H1 (cell line): Measurements from ENCODE around the gene SOCS4.

Experiments
- CHD2 ChIP-seq: IDR thresholded peaks from 2 replicates; pipeline ENCODE4 v1.6.1; 2012; ENCODE audit warnings: low read length, improper control_type of control experiment
- EZH2 ChIP-seq: fragments of 200-600 bp; sonication (generic); IDR thresholded peaks from 2 replicates; pipeline ENCODE4 v1.7.1; 2012; ENCODE audit warnings: low read depth, mild to moderate bottlenecking, moderate library complexity, low read length, inconsistent platforms; ENCODE audit not compliant: severe bottlenecking
- JUN ChIP-seq: IDR thresholded peaks from 2 replicates; pipeline ENCODE4 v1.6.1; 2011; ENCODE audit warnings: low read depth, mild to moderate bottlenecking, improper control_type of control experiment, low read length
- POLR2AphosphoS5 ChIP-seq: IDR thresholded peaks from 2 replicates; pipeline ENCODE4 v1.6.1; 2011; ENCODE audit warnings: low read depth, low read length
- SIN3A ChIP-seq, 2 experiments: IDR thresholded peaks in 1 of 2; conservative IDR thresholded peaks in 1 of 2; 2 replicates each; pipeline ENCODE4 v1.6.1; 2011 to 2012; ENCODE audit warnings: low read length in 2 of 2, improper control_type of control experiment in 1 of 2, low read depth in 1 of 2, mild to moderate bottlenecking in 1 of 2
- SIX5 ChIP-seq: IDR thresholded peaks from 2 replicates; pipeline ENCODE4 v1.6.1; 2011; ENCODE audit warnings: mild to moderate bottlenecking, low read depth, low read length
- SP2 ChIP-seq: IDR thresholded peaks from 2 replicates; pipeline ENCODE4 v1.6.1; 2012; ENCODE audit warnings: mild to moderate bottlenecking, low read length, inconsistent platforms
- TCF12 ChIP-seq: IDR thresholded peaks from 2 replicates; pipeline ENCODE4 v1.6.1; 2011; ENCODE audit warnings: low read depth, mild to moderate bottlenecking, low read length
- ZNF274 ChIP-seq: IDR thresholded peaks from 2 replicates; pipeline ENCODE4 v1.7.0; 2012; ENCODE audit warnings: low read length, borderline replicate concordance; ENCODE audit errors: extremely low read depth
- TF ChIP-seq, protein P1 (sequence below), 3 experiments: IDR thresholded peaks; 1 replicate in 2 of 3; 2 replicates in 1 of 3; pipeline versions ENCODE4 v1.5.1 to v1.6.1; 2011; ENCODE audit warnings: low read length in 3 of 3, mild to moderate bottlenecking in 3 of 3, inconsistent platforms in 2 of 3, low read depth in 1 of 3, moderate library complexity in 1 of 3; ENCODE audit not compliant: insufficient read depth in 1 of 3; ENCODE audit errors: control extremely low read depth in 1 of 3
- TF ChIP-seq, protein P2 (sequence below): IDR thresholded peaks from 2 replicates; pipeline ENCODE4 v1.6.1; 2011; ENCODE audit warnings: low read depth, mild to moderate bottlenecking, low read length; ENCODE audit not compliant: insufficient read depth
- TF ChIP-seq, protein P3 (sequence below): IDR thresholded peaks from 2 replicates; pipeline ENCODE4 v1.6.1; 2012; ENCODE audit warnings: inconsistent platforms

DNA sequence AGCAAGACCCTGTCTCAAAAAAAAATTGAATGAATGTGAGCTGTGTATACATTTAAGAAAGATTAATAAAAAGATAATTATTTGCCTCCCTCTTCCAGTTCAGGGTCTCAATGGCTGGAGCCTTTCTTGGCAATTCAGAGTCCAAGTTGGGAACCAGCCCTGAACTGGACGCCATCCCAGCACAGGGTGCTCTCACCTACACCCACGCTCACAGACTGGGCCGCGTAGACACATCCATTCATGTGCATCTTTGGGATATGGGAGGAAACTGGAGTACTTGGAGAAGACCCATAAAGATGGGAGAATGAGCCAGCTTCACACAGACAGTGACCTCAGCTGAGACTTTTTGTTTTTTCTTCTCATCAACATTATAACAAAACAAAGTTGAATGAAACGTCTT, 30.9 kb downstream of the SOCS4 start:
- TF ChIP-seq EZH2 (no peak), SP2 (no peak), TCF12 (no peak), JUN (no peak), CHD2 (no peak), ZNF274 (no peak), SIN3A (conservative IDR thresholded peaks at IDR 0.05 in 1 of 2, IDR thresholded peaks at IDR 0.05 in 1 of 2; ENCODE audit: low read depth in 1 of 2, low read length in 2 of 2) (no peak), POLR2AphosphoS5 (no peak), SIX5 (no peak)
- TF ChIP-seq, protein P1, sequence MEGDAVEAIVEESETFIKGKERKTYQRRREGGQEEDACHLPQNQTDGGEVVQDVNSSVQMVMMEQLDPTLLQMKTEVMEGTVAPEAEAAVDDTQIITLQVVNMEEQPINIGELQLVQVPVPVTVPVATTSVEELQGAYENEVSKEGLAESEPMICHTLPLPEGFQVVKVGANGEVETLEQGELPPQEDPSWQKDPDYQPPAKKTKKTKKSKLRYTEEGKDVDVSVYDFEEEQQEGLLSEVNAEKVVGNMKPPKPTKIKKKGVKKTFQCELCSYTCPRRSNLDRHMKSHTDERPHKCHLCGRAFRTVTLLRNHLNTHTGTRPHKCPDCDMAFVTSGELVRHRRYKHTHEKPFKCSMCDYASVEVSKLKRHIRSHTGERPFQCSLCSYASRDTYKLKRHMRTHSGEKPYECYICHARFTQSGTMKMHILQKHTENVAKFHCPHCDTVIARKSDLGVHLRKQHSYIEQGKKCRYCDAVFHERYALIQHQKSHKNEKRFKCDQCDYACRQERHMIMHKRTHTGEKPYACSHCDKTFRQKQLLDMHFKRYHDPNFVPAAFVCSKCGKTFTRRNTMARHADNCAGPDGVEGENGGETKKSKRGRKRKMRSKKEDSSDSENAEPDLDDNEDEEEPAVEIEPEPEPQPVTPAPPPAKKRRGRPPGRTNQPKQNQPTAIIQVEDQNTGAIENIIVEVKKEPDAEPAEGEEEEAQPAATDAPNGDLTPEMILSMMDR (IDR thresholded peaks at IDR 0.05; ENCODE audit: control extremely low read depth in 1 of 3, insufficient read depth in 1 of 3, low read depth in 1 of 3, low read length in 3 of 3): no peak
- TF ChIP-seq, protein P2, sequence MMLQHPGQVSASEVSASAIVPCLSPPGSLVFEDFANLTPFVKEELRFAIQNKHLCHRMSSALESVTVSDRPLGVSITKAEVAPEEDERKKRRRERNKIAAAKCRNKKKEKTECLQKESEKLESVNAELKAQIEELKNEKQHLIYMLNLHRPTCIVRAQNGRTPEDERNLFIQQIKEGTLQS: no peak
- TF ChIP-seq, protein P3, sequence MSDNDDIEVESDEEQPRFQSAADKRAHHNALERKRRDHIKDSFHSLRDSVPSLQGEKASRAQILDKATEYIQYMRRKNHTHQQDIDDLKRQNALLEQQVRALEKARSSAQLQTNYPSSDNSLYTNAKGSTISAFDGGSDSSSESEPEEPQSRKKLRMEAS: no peak
